K562 (cell line): ENCODE measurements around the gene UBE2U. TPM values are rescaled to one million over a fixed set of nuclear protein-coding genes. Genes with fewer than 3 reads are reported as not detected.

Source experiments
- ATAC-seq: fragments of 200-7000 bp; cut with Tn5 transposase; 3 replicates; pipeline ENCODE4 v1.9.1; 2020; ENCODE audit warnings: moderate library complexity
- BruUV-seq: library from RNA; stranded (reverse); fragments of 400-500 nt; replicated peaks from 2 replicates; lab custom pipeline; 2021; lab: Mats Ljungman, UMichigan
- CTCF ChIA-PET: fragments of 300-600 bp; formaldehyde crosslinking; extraction: SDS; loops from one replicate; lab custom pipeline; 2021; ENCODE audit warnings: low intra/inter-chr PET ratio; lab: Yijun Ruan, JAX
- POLR2A ChIA-PET: fragments of 300-600, 350-650 bp; sonication (Branson Sonifier 250); formaldehyde crosslinking; extraction: SDS; loops from one replicate; lab custom pipeline; 2021; ENCODE audit warnings: antibody characterized with exemption, inconsistent platforms; lab: Yijun Ruan, JAX
- DNase-seq, 4 experiments: peaks; one replicate each; pipeline versions ENCODE4 v3.0.0 to v3.0.0-alpha.2; 2011 to 2018; ENCODE audit warnings: low spot score in 3 of 4, mixed read lengths in 3 of 4; ENCODE audit errors: extremely low read depth in 1 of 4
- FAIRE-seq: peaks from 2 replicates; lab custom pipeline; 2011; peaks lifted over from hg19 to GRCh38; lab: Jason Lieb, UNC
- H2AFZ ChIP-seq: 2 replicates; pipeline ENCODE4 v1.6.0; 2011; ENCODE audit warnings: low read depth, low read length, control low read depth, inconsistent platforms
- H3K27ac ChIP-seq: fragments of 200-600 bp; 3 replicates; pipeline ENCODE4 v1.8.0; 2011; ENCODE audit warnings: low read depth, mild to moderate bottlenecking, control low read depth, inconsistent platforms, low read length, moderate library complexity, mixed read lengths; ENCODE audit errors: extremely low read depth
- H3K27me3 ChIP-seq, 2 experiments: fragments of 300-600 bp in 1 of 2; 2 replicates in 1 of 2; 3 replicates in 1 of 2; pipeline versions ENCODE4 v1.6.0 to v1.8.0; 2011; ENCODE audit warnings: inconsistent platforms in 2 of 2, low read length in 2 of 2, mild to moderate bottlenecking in 1 of 2, mixed read lengths in 1 of 2, moderate library complexity in 1 of 2; ENCODE audit not compliant: control insufficient read depth in 2 of 2, insufficient read depth in 2 of 2
- H3K36me3 ChIP-seq: fragments of 300-600 bp; 3 replicates; pipeline ENCODE4 v1.8.0; 2011; ENCODE audit warnings: mild to moderate bottlenecking, low read length, inconsistent platforms; ENCODE audit not compliant: control insufficient read depth, insufficient read depth
- H3K4me1 ChIP-seq, 2 experiments: fragments of 200-600 bp in 1 of 2; replicated peaks in 1 of 2; 2 replicates in 1 of 2; 3 replicates in 1 of 2; pipeline versions ENCODE4 v1.5.1 to v1.8.0; 2011; ENCODE audit warnings: inconsistent platforms in 2 of 2, low read length in 2 of 2, mild to moderate bottlenecking in 1 of 2, mixed read lengths in 1 of 2, moderate library complexity in 1 of 2; ENCODE audit not compliant: control insufficient read depth in 2 of 2, insufficient read depth in 2 of 2
- H3K4me2 ChIP-seq: 2 replicates; pipeline ENCODE4 v1.6.1; 2011; ENCODE audit warnings: low read length, control low read depth, inconsistent platforms, mixed read lengths; ENCODE audit not compliant: insufficient read depth
- H3K4me3 ChIP-seq: fragments of 200-600 bp; sonication (generic), shearing (Covaris generic); 2 replicates; pipeline ENCODE4 v1.5.1; 2016; ENCODE audit warnings: control low read depth, inconsistent platforms
- H3K79me2 ChIP-seq: fragments of 200-600 bp; 3 replicates; pipeline ENCODE4 v1.8.0; 2011; ENCODE audit warnings: low read length, inconsistent platforms; ENCODE audit not compliant: control insufficient read depth, insufficient read depth
- H3K9ac ChIP-seq, 2 experiments: 2 replicates each; pipeline versions ENCODE4 v1.6.0 to v1.6.1; 2011; ENCODE audit warnings: low read depth in 2 of 2, low read length in 2 of 2, control low read depth in 1 of 2, inconsistent platforms in 1 of 2, mild to moderate bottlenecking in 1 of 2, mixed read lengths in 1 of 2; ENCODE audit not compliant: insufficient read depth in 1 of 2
- H3K9me1 ChIP-seq: one replicate; pipeline ENCODE4 v1.6.0; 2011; ENCODE audit warnings: inconsistent platforms, mild to moderate bottlenecking, low read length, moderate library complexity; ENCODE audit not compliant: control insufficient read depth, insufficient read depth
- H3K9me3 ChIP-seq: replicated peaks from 2 replicates; pipeline ENCODE4 v1.5.1; 2011; ENCODE audit warnings: low read depth, low read length, inconsistent platforms; ENCODE audit not compliant: control insufficient read depth, insufficient read depth
- H4K20me1 ChIP-seq: replicated peaks from 2 replicates; pipeline ENCODE4 v1.6.1; 2011; ENCODE audit warnings: low read length, inconsistent platforms, mixed read lengths; ENCODE audit not compliant: control insufficient read depth, insufficient read depth
- BACH1 ChIP-seq: fragments of 200-800 bp; sonication (Bioruptor generic); IDR thresholded peaks from 2 replicates; pipeline ENCODE4 v1.6.1; 2016; ENCODE audit warnings: missing genetic modification characterization, missing compliant biosample characterization
- CHCHD3 ChIP-seq: fragments of 250-450 bp; sonication (Bioruptor Pico); IDR thresholded peaks from 2 replicates; pipeline ENCODE4 v2.1.2; 2022; ENCODE audit warnings: mild to moderate bottlenecking
- GATA2 ChIP-seq: sonication (generic); formaldehyde crosslinking; IDR thresholded peaks from 2 replicates; pipeline ENCODE4 v1.4.0; 2020; ENCODE audit warnings: mild to moderate bottlenecking, missing genetic modification reagents
- NEUROD1 ChIP-seq: fragments of 150-350 bp; IDR thresholded peaks from 2 replicates; pipeline ENCODE4 v1.6.1; 2014; ENCODE audit warnings: borderline replicate concordance, low read length, low read depth; ENCODE audit not compliant: partially characterized antibody
- NR2F6 ChIP-seq: fragments of 450-650 bp; formaldehyde crosslinking; IDR thresholded peaks from 2 replicates; pipeline ENCODE4 v1.4.0; 2020; ENCODE audit warnings: mild to moderate bottlenecking
- PHF21A ChIP-seq: fragments of 450-650 bp; IDR thresholded peaks from 2 replicates; pipeline ENCODE4 v1.6.1; 2017; ENCODE audit warnings: low read depth, borderline replicate concordance
- SIRT6 ChIP-seq: IDR thresholded peaks from one replicate; pipeline ENCODE4 v1.6.1; 2012; ENCODE audit warnings: low read depth, mild to moderate bottlenecking, control low read depth, inconsistent platforms, low read length, moderate library complexity
- SMARCA4 ChIP-seq: fragments of 450-650 bp; IDR thresholded peaks from 2 replicates; pipeline ENCODE4 v1.6.1; 2016
- ZNF282 ChIP-seq: sonication (generic); formaldehyde crosslinking; IDR thresholded peaks from 2 replicates; pipeline ENCODE4 v1.8.1; 2023; ENCODE audit warnings: missing genetic modification reagents
- ZNF41 ChIP-seq: fragments of 250-450 bp; sonication (Bioruptor Pico); conservative IDR thresholded peaks from 2 replicates; pipeline ENCODE4 v1.4.0; 2020; ENCODE audit warnings: mild to moderate bottlenecking
- ZNF695 ChIP-seq: fragments of 450-650 bp; formaldehyde crosslinking; IDR thresholded peaks from 2 replicates; pipeline ENCODE4 v1.4.0; 2020; ENCODE audit warnings: mild to moderate bottlenecking, moderate library complexity
- WGBS: fragments of 100-300 bp; shearing (Covaris generic); methylation state at CpG from one replicate; pipeline ENCODE4 v1.1.6; 2016; ENCODE audit warnings: low coverage, mixed read lengths; ENCODE audit not compliant: insufficient coverage; ENCODE audit errors: missing lambda C conversion rate; 5-methylcytosine and 5-hydroxymethylcytosine counted together
- in situ Hi-C: fragments of 300-500 bp; cut with MboI; formaldehyde crosslinking; loops from 4 replicates; pipeline ENCODE4 v1.15.0; 2018; ENCODE audit warnings: inconsistent platforms, mixed read lengths
- intact Hi-C: fragments of 100-400 bp; cut with micrococcal nuclease; formaldehyde crosslinking; loops from 2 replicates; pipeline ENCODE4 v1.14.2; 2022
- polyA plus RNA-seq, 8 experiments: library from polyadenylated mRNA; depleted of rRNA in 4 of 8; stranded (reverse) in 5 of 8; unstranded in 3 of 8; fragments of >200 nt; fragmentation: Nextera tagmentation in 2 of 8; fragmentation: Illumina TruSeq in 1 of 8; extraction: Ambion mirVana in 2 of 8; extraction: Trizol in 1 of 8; gene quantifications; 2 replicates each; pipeline versions ENCODE4 v1.2.1 to v1.2.3, GENCODE V29; 2011 to 2014; ENCODE audit warnings: inconsistent platforms in 1 of 8, missing spikeins in 1 of 8
- total RNA-seq, 7 experiments: library from RNA; depleted of rRNA in 6 of 7; stranded (reverse); fragments of >200 nt in 6 of 7; fragmentation: Illumina TruSeq in 2 of 7; extraction: Trizol in 2 of 7; gene quantifications; 2 replicates each; pipeline versions ENCODE4 v1.2.1 to v1.2.3, GENCODE V29; 2011 to 2021; ENCODE audit warnings: low replicate concordance in 1 of 7
- TF ChIP-seq, protein P1 (sequence below): fragments of 450-650 bp; IDR thresholded peaks from 2 replicates; pipeline ENCODE4 v1.7.0; 2016; ENCODE audit warnings: borderline replicate concordance
- TF ChIP-seq, protein P2 (sequence below): fragments of 450-650 bp; IDR thresholded peaks from 2 replicates; pipeline ENCODE4 v1.6.1; 2016; ENCODE audit warnings: antibody characterized with exemption
- TF ChIP-seq, protein P3 (sequence below): sonication (generic); formaldehyde crosslinking; IDR thresholded peaks from 2 replicates; pipeline ENCODE4 v1.4.0; 2020; ENCODE audit warnings: mild to moderate bottlenecking, missing genetic modification reagents
- TF ChIP-seq, protein P4 (sequence below): fragments of 450-650 bp; conservative IDR thresholded peaks from 2 replicates; pipeline ENCODE4 v1.6.1; 2016; ENCODE audit warnings: missing genetic modification characterization, low read depth, mild to moderate bottlenecking, control low read depth, missing compliant biosample characterization

The UBE2U gene
- total and polyA plus RNA-seq, 9 of the 15 experiments (the other 6 are each of a cell fraction or from before 2014, with no cell fraction given): not detected

DNA sequence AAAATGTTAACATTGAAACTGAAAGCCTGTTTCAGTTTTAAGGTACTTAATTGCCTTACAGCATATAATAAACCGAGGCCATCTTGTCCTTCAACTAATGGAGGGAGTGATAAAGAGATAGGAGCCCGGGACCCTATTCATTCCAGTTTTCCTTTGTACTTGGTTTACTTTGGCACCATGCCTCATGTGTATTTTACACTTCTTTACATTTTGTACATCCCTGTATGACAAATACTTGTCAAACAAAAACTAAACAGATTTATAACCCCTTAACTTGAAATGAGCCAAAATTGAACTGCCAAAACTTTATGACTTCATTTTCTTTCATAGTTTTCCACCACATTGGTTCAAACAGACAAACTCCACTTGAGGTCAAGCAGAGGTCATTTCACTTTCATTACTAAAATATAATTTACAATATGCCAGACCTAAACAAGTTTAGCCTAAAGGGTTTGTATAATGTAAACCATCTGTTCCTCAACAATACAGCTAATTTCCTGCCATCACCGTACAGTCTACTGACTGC is 30.9 kb upstream of the UBE2U start (continued):
- TF ChIP-seq, protein P1, sequence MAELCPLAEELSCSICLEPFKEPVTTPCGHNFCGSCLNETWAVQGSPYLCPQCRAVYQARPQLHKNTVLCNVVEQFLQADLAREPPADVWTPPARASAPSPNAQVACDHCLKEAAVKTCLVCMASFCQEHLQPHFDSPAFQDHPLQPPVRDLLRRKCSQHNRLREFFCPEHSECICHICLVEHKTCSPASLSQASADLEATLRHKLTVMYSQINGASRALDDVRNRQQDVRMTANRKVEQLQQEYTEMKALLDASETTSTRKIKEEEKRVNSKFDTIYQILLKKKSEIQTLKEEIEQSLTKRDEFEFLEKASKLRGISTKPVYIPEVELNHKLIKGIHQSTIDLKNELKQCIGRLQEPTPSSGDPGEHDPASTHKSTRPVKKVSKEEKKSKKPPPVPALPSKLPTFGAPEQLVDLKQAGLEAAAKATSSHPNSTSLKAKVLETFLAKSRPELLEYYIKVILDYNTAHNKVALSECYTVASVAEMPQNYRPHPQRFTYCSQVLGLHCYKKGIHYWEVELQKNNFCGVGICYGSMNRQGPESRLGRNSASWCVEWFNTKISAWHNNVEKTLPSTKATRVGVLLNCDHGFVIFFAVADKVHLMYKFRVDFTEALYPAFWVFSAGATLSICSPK: no peak
- TF ChIP-seq ZNF41 (CRISPR knock-in tag): no peak
- TF ChIP-seq NR2F6 (CRISPR knock-in tag): no peak
- TF ChIP-seq GATA2: no peak
- TF ChIP-seq SIRT6: no peak

DNA sequence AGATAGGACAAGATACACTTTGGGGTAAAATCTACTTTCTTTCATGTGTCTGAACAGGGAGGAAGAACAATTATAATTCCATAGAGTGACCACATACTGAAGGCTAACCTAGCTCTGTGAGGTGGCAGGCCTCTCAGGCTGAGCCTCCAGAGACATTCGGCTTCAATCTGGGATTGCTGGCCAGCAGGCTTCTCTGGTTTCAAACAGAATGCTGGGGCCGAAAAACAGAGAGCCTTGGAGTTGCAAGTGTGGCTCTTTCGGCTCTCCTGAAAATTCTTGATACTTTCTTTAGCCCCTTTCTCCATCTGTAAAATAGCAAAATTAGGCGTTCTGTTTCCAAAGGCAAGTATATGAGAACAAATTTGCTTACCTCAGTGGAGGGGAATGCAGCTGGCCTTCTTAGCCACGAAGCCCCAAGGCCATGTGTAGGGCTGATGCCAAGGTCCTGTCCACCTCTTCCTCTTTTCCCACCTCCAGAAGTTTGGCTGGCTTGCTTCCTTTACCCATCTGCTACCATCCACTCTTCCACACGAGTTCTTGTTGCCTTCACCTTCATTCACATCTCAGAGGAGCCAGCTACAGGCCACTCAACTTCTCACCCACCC is 30.0 kb upstream of the UBE2U start:
- H3K9ac ChIP-seq: no peak overlapping the region
- H3K4me1 ChIP-seq: no peaks in the 10 kb centered on the region
- H3K36me3 ChIP-seq: no peaks in the 10 kb centered on the region
- H4K20me1 ChIP-seq: no peaks in the 10 kb centered on the region
- H3K9me1 ChIP-seq: no peaks in the 10 kb centered on the region
- H3K27ac ChIP-seq: no peak overlapping the region
- H3K79me2 ChIP-seq: no peaks in the 10 kb centered on the region
- H3K9me3 ChIP-seq: no peaks in the 10 kb centered on the region
- ATAC-seq: no peak
- intact Hi-C loops (no loop called here), in situ Hi-C loops (no loop called here)
- peaks cover 0 to 3% of the 10 kb centered on the region in 2 experiments; a peak in 1 of 5 replicates for H3K27me3 ChIP-seq
- no peak for FAIRE-seq
- ChIA-PET POLR2A (no interaction called here), CTCF (no interaction called here)
- no peak overlapping the region for H2AFZ ChIP-seq
- no peak for DNase-seq
- no peak overlapping the region for H3K4me3 ChIP-seq
- no peak overlapping the region for H3K4me2 ChIP-seq
- WGBS: 0% methylated on average over 6 of the region's 6 CpGs
- no TSS peak for BruUV-seq
- TF ChIP-seq PHF21A (no peak), BACH1 (tag) (no peak), SMARCA4 (no peak), NEUROD1 (no peak), CHCHD3 (no peak), ZNF695 (CRISPR knock-in tag) (no peak), ZNF282 (CRISPR knock-in tag) (no peak)
- TF ChIP-seq, protein P2, sequence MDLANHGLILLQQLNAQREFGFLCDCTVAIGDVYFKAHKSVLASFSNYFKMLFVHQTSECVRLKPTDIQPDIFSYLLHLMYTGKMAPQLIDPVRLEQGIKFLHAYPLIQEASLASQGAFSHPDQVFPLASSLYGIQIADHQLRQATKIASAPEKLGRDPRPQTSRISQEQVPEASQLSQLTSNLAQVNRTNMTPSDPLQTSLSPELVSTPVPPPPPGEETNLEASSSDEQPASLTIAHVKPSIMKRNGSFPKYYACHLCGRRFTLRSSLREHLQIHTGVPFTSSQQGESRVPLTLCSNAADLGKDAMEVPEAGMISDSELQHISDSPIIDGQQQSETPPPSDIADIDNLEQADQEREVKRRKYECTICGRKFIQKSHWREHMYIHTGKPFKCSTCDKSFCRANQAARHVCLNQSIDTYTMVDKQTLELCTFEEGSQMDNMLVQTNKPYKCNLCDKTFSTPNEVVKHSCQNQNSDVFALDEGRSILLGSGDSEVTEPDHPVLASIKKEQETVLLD: no peak
- TF ChIP-seq, protein P3, sequence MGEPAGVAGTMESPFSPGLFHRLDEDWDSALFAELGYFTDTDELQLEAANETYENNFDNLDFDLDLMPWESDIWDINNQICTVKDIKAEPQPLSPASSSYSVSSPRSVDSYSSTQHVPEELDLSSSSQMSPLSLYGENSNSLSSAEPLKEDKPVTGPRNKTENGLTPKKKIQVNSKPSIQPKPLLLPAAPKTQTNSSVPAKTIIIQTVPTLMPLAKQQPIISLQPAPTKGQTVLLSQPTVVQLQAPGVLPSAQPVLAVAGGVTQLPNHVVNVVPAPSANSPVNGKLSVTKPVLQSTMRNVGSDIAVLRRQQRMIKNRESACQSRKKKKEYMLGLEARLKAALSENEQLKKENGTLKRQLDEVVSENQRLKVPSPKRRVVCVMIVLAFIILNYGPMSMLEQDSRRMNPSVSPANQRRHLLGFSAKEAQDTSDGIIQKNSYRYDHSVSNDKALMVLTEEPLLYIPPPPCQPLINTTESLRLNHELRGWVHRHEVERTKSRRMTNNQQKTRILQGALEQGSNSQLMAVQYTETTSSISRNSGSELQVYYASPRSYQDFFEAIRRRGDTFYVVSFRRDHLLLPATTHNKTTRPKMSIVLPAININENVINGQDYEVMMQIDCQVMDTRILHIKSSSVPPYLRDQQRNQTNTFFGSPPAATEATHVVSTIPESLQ (CRISPR knock-in tag): no peak
- TF ChIP-seq, protein P4, sequence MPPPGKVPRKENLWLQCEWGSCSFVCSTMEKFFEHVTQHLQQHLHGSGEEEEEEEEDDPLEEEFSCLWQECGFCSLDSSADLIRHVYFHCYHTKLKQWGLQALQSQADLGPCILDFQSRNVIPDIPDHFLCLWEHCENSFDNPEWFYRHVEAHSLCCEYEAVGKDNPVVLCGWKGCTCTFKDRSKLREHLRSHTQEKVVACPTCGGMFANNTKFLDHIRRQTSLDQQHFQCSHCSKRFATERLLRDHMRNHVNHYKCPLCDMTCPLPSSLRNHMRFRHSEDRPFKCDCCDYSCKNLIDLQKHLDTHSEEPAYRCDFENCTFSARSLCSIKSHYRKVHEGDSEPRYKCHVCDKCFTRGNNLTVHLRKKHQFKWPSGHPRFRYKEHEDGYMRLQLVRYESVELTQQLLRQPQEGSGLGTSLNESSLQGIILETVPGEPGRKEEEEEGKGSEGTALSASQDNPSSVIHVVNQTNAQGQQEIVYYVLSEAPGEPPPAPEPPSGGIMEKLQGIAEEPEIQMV: no peak
